ENCODE measurements around the gene RANBP3L. TPM values are rescaled to one million over a fixed set of nuclear protein-coding genes. Genes with fewer than 3 reads are reported as not detected.

The RANBP3L gene
- polyA plus RNA-seq, 1 donor from 2014 or later: 2.5 TPM

- H3K9ac ChIP-seq (ENCODE audit: low read length): no peak overlapping the region
- H3K4me3 ChIP-seq (ENCODE audit: low read length): no peak overlapping the region
- TF ChIP-seq CTCF (IDR thresholded peaks at IDR 0.05; ENCODE audit: poor library complexity, severe bottlenecking) (no peak), POLR2AphosphoS5 (IDR thresholded peaks at IDR 0.05) (no peak), EP300 (conservative IDR thresholded peaks at IDR 0.05; ENCODE audit: poor library complexity, severe bottlenecking) (no peak), SMC3 (conservative IDR thresholded peaks at IDR 0.05; ENCODE audit: poor library complexity) (no peak), RAD21 (conservative IDR thresholded peaks at IDR 0.05) (no peak), TAF1 (IDR thresholded peaks at IDR 0.05; ENCODE audit: low read depth) (no peak), EZH2 (IDR thresholded peaks at IDR 0.05; ENCODE audit: borderline replicate concordance, insufficient read depth, low read length, poor library complexity, severe bottlenecking) (no peak), REST (IDR thresholded peaks at IDR 0.05; ENCODE audit: borderline replicate concordance) (no peak), MXI1 (conservative IDR thresholded peaks at IDR 0.05; ENCODE audit: poor library complexity, severe bottlenecking) (no peak)
- no peaks in the 10 kb centered on the region for H3K36me3 ChIP-seq (ENCODE audit: insufficient read depth, low read length)
- no peaks in the 10 kb centered on the region for H3K79me2 ChIP-seq (replicated peaks; ENCODE audit: insufficient read depth, low read length)
- no peak overlapping the region for H3K4me2 ChIP-seq (ENCODE audit: low read length)
- no peak overlapping the region for H2AFZ ChIP-seq (ENCODE audit: low read depth, low read length)
- H3K9me2 ChIP-seq (ENCODE audit: insufficient read depth, low read length): no peaks in the 10 kb centered on the region
- H3K27ac ChIP-seq (ENCODE audit: low read length): no peak overlapping the region
- H3K9me3 ChIP-seq (ENCODE audit: low read length): no peaks in the 10 kb centered on the region
- no peaks in the 10 kb centered on the region for H3K27me3 ChIP-seq (ENCODE audit: insufficient read depth, low read depth, low read length)
- H4K20me1 ChIP-seq (ENCODE audit: insufficient read depth): no peaks in the 10 kb centered on the region
- no peaks in the 10 kb centered on the region for H3F3A ChIP-seq (ENCODE audit: insufficient read depth, low read length, poor library complexity, severe bottlenecking)
These were observed 11.4 kb upstream of the RANBP3L start for GRCh38 chr5:36312953-36313672.

- Histone ChIP-seq H3K27ac (ENCODE audit: low read length) (no peak overlapping the region), H3K9ac (ENCODE audit: low read length) (no peak overlapping the region), H3K9me2 (ENCODE audit: insufficient read depth, low read length) (no peaks in the 10 kb centered on the region), H3F3A (ENCODE audit: insufficient read depth, low read length, poor library complexity, severe bottlenecking) (no peaks in the 10 kb centered on the region), H3K4me3 (ENCODE audit: low read length) (no peak overlapping the region), H3K79me2 (replicated peaks; ENCODE audit: insufficient read depth, low read length) (no peaks in the 10 kb centered on the region), H3K27me3 (ENCODE audit: insufficient read depth, low read depth, low read length) (no peaks in the 10 kb centered on the region), H2AFZ (ENCODE audit: low read depth, low read length) (no peak overlapping the region), H4K20me1 (ENCODE audit: insufficient read depth) (no peaks in the 10 kb centered on the region), H3K9me3 (ENCODE audit: low read length) (no peaks in the 10 kb centered on the region), H3K36me3 (ENCODE audit: insufficient read depth, low read length) (no peaks in the 10 kb centered on the region), H3K4me2 (ENCODE audit: low read length) (no peak overlapping the region)
- no peak for TF ChIP-seq RAD21 (conservative IDR thresholded peaks at IDR 0.05)
- TF ChIP-seq POLR2AphosphoS5 (IDR thresholded peaks at IDR 0.05): no peak
- TF ChIP-seq SMC3 (conservative IDR thresholded peaks at IDR 0.05; ENCODE audit: poor library complexity): no peak
- TF ChIP-seq EZH2 (IDR thresholded peaks at IDR 0.05; ENCODE audit: borderline replicate concordance, insufficient read depth, low read length, poor library complexity, severe bottlenecking): no peak
- no peak for TF ChIP-seq CTCF (IDR thresholded peaks at IDR 0.05; ENCODE audit: poor library complexity, severe bottlenecking)
- no peak for TF ChIP-seq TAF1 (IDR thresholded peaks at IDR 0.05; ENCODE audit: low read depth)
- TF ChIP-seq EP300 (conservative IDR thresholded peaks at IDR 0.05; ENCODE audit: poor library complexity, severe bottlenecking): no peak
- TF ChIP-seq MXI1 (conservative IDR thresholded peaks at IDR 0.05; ENCODE audit: poor library complexity, severe bottlenecking): no peak
- TF ChIP-seq REST (IDR thresholded peaks at IDR 0.05; ENCODE audit: borderline replicate concordance): no peak
These were observed 10.3 kb upstream of the RANBP3L start for GRCh38 chr5:36311956-36312355.
